ENCODE measurements around the gene PKDCC. TPM values are rescaled to one million over a fixed set of nuclear protein-coding genes. Genes with fewer than 3 reads are reported as not detected.

The PKDCC gene
- total and polyA plus RNA-seq, 4 donors, result 73.6 to 131 (median 103) TPM

GRCh38 chr2:42050703-42051542 lies 3.1 kb downstream of the PKDCC start:
- peak overlapping the region; percentile 63 to 95 for H3K27ac ChIP-seq (ENCODE audit: low read depth in 1 of 2, low read length in 1 of 2)
- H3K9me3 ChIP-seq (ENCODE audit: control insufficient read depth in 4 of 4, insufficient read depth in 3 of 4, low read length in 3 of 4), result no peaks in the 10 kb centered on the region
- H3K9ac ChIP-seq (ENCODE audit: insufficient read depth in 1 of 2, low read length in 2 of 2), result peak overlapping the region in 1 of 2 donors; percentile 58
- TF ChIP-seq, protein P1, sequence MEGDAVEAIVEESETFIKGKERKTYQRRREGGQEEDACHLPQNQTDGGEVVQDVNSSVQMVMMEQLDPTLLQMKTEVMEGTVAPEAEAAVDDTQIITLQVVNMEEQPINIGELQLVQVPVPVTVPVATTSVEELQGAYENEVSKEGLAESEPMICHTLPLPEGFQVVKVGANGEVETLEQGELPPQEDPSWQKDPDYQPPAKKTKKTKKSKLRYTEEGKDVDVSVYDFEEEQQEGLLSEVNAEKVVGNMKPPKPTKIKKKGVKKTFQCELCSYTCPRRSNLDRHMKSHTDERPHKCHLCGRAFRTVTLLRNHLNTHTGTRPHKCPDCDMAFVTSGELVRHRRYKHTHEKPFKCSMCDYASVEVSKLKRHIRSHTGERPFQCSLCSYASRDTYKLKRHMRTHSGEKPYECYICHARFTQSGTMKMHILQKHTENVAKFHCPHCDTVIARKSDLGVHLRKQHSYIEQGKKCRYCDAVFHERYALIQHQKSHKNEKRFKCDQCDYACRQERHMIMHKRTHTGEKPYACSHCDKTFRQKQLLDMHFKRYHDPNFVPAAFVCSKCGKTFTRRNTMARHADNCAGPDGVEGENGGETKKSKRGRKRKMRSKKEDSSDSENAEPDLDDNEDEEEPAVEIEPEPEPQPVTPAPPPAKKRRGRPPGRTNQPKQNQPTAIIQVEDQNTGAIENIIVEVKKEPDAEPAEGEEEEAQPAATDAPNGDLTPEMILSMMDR (IDR thresholded peaks at IDR 0.05; ENCODE audit: control extremely low read depth, extremely low read depth), result no peak
- WGBS, 2 donors, result 78 to 79% methylated on average over 8 of the region's 8 CpGs
- H3K36me3 ChIP-seq (ENCODE audit: control insufficient read depth in 4 of 4, insufficient read depth in 4 of 4, low read length in 4 of 4), result peaks cover 0 to 33% (median 12%) of the 10 kb centered on the region in 4 donors
- H3K4me3 ChIP-seq, result no peak overlapping the region
- H3K4me1 ChIP-seq (ENCODE audit: control insufficient read depth in 5 of 5, insufficient read depth in 5 of 5, low read length in 5 of 5), result peaks cover 5 to 62% (median 10%) of the 10 kb centered on the region in 5 donors
- DNase-seq (no peak), ATAC-seq (ENCODE audit: insufficient read depth, low FRiP score) (no peak)
- H3K27me3 ChIP-seq (ENCODE audit: control insufficient read depth in 3 of 3, insufficient read depth in 3 of 3, low read length in 2 of 3), result no peaks in the 10 kb centered on the region

GRCh38 chr2:42051543-42052235 lies 3.9 kb downstream of the PKDCC start:
- no peaks in the 10 kb centered on the region for H3K9me3 ChIP-seq (ENCODE audit: control insufficient read depth in 4 of 4, insufficient read depth in 3 of 4, low read length in 3 of 4)
- TF ChIP-seq, protein P1 (IDR thresholded peaks at IDR 0.05; ENCODE audit: control extremely low read depth, extremely low read depth), result no peak
- peak overlapping the region in 1 of 2 donors; percentile 4 for H3K9ac ChIP-seq (ENCODE audit: insufficient read depth in 1 of 2, low read length in 2 of 2)
- no peak for ATAC-seq (ENCODE audit: insufficient read depth, low FRiP score)
- H3K27me3 ChIP-seq (ENCODE audit: control insufficient read depth in 3 of 3, insufficient read depth in 3 of 3, low read length in 2 of 3), result no peaks in the 10 kb centered on the region
- peak overlapping the region; percentile 23 to 95 for H3K27ac ChIP-seq (ENCODE audit: low read depth in 1 of 2, low read length in 1 of 2)
- WGBS, 2 donors, result 82 to 92% methylated on average over 11 of the region's 11 CpGs
- no peak for DNase-seq
- peaks cover 0 to 33% (median 15%) of the 10 kb centered on the region in 4 donors for H3K36me3 ChIP-seq (ENCODE audit: control insufficient read depth in 4 of 4, insufficient read depth in 4 of 4, low read length in 4 of 4)
- H3K4me3 ChIP-seq, result no peak overlapping the region
- H3K4me1 ChIP-seq (ENCODE audit: control insufficient read depth in 5 of 5, insufficient read depth in 5 of 5, low read length in 5 of 5), result peaks cover 5 to 56% (median 10%) of the 10 kb centered on the region in 5 donors

DNA sequence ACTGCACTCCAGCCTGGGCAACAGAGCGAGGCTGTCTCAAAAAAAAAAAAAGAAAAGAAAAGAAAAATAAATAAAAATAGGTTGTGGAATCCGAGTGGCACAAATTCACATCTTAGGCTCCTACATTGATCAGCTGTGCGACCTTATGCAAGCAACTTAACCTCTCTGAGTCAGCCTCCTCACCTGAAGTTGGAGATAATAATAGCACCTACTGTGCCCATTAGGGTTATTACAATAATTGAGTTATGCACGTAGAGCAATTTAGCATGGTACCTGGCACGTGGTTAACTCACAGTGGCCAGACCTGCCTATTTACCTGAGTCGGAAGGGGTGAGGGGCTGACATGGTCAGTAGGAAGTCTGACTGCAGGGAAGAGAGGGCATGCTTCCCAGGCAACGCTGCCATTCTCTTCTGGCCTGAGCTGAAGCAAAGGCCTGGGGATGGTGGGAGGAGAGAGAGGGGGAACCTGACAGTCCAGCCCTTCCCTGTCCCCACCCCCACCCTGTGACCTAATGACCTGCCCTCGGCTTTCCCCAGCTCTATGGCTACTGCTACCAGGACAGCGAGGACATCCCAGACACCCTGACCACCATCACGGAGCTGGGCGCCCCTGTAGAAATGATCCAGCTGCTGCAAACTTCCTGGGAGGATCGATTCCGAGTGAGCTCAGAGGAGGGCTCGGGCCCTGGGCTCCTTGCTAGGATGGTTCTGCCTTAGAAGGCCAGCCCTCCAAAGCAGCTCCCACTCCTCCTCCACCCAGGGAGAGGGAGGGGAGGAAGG lies 5.1 kb downstream of the PKDCC start:
- Histone ChIP-seq H3K27ac (ENCODE audit: low read depth in 1 of 2, low read length in 1 of 2) (peak overlapping the region; percentile 17 to 83), H3K4me3 (no peak overlapping the region), H3K36me3 (ENCODE audit: control insufficient read depth in 4 of 4, insufficient read depth in 4 of 4, low read length in 4 of 4) (peaks cover 0 to 43% (median 24%) of the 10 kb centered on the region in 4 donors), H3K27me3 (ENCODE audit: control insufficient read depth in 3 of 3, insufficient read depth in 3 of 3, low read length in 2 of 3) (no peaks in the 10 kb centered on the region), H3K4me1 (ENCODE audit: control insufficient read depth in 5 of 5, insufficient read depth in 5 of 5, low read length in 5 of 5) (peaks cover 5 to 51% (median 10%) of the 10 kb centered on the region in 5 donors), H3K9me3 (ENCODE audit: control insufficient read depth in 4 of 4, insufficient read depth in 3 of 4, low read length in 3 of 4) (no peaks in the 10 kb centered on the region), H3K9ac (ENCODE audit: insufficient read depth in 1 of 2, low read length in 2 of 2) (no peak overlapping the region)
- ATAC-seq (ENCODE audit: insufficient read depth, low FRiP score) (peak; percentile 11), DNase-seq (peak; percentile 62 to 82 (median 76))
- 73 to 82% methylated on average over 14 of the region's 14 CpGs for WGBS, 2 donors
- TF ChIP-seq, protein P1 (IDR thresholded peaks at IDR 0.05; ENCODE audit: control extremely low read depth, extremely low read depth), result no peak
